BLaER1 treated with 17β-estradiol and CSF1 and Interleukin-3, amounts not matched to agents 10 nM and 100 nM (cell line): Measurements from ENCODE around the gene ITIH5.

Experiments
- H3K27ac ChIP-seq, 11 experiments: shearing (Covaris generic); formaldehyde crosslinking; 2 replicates each; pipeline ENCODE4 v1.8.1; 2022
- H3K27me3 ChIP-seq, 11 experiments: shearing (Covaris generic); formaldehyde crosslinking; 2 replicates each; pipeline ENCODE4 v1.8.1; 2022
- H3K36me3 ChIP-seq, 11 experiments: shearing (Covaris generic); formaldehyde crosslinking; 2 replicates each; pipeline ENCODE4 v1.8.1; 2022
- H3K4me1 ChIP-seq, 10 experiments: shearing (Covaris generic); formaldehyde crosslinking; 2 replicates each; pipeline ENCODE4 v1.8.1; 2022
- H3K4me2 ChIP-seq, 11 experiments: shearing (Covaris generic); formaldehyde crosslinking; 2 replicates each; pipeline ENCODE4 v1.8.1; 2022
- H3K4me3 ChIP-seq, 10 experiments: shearing (Covaris generic); formaldehyde crosslinking; 2 replicates each; pipeline ENCODE4 v1.8.1; 2022
- H3K9ac ChIP-seq, 11 experiments: shearing (Covaris generic); formaldehyde crosslinking; 2 replicates each; pipeline ENCODE4 v1.8.1; 2022
- H3K9me3 ChIP-seq, 11 experiments: shearing (Covaris generic); formaldehyde crosslinking; replicated peaks in 1 of 11; 2 replicates each; pipeline ENCODE4 v1.8.1; 2022
- H4K20me1 ChIP-seq, 11 experiments: shearing (Covaris generic); formaldehyde crosslinking; 2 replicates each; pipeline ENCODE4 v1.8.1; 2022
- Cebpa-rat ChIP-seq, 11 experiments: shearing (Covaris generic); IDR thresholded peaks; 2 replicates each; pipeline ENCODE4 v1.8.1; 2022

Gene ITIH5

DNA sequence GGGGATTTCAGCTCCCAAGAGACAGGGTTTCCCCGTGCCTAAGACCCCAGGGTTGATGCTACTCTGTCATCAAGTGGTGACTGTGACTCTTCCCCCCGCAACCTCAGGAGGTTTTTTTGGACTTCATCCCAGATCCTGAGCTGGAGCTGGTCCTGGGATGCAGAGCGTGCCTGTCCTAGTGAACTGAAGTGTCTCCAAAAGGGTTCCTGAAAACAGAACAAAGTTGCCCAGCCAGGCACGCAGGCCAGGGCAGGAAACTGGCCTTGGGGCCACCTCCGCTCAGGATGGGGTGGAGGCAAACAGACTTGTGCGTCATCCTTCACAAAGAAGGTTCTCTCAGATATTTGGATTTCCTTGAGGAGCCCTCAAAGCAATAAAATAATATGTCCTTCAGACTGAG is 118.9 kb downstream of the ITIH5 start:
- no peak overlapping the region for H3K4me2 ChIP-seq
- H3K27ac ChIP-seq: no peak overlapping the region
- H3K4me3 ChIP-seq: no peak overlapping the region
- H3K36me3 ChIP-seq: no peaks in the 10 kb centered on the region
- H4K20me1 ChIP-seq: no peaks in the 10 kb centered on the region
- no peaks in the 10 kb centered on the region for H3K4me1 ChIP-seq
- TF ChIP-seq Cebpa-rat (IDR thresholded peaks at IDR 0.05): no peak
- H3K9me3 ChIP-seq: no peaks in the 10 kb centered on the region
- no peaks in the 10 kb centered on the region for H3K27me3 ChIP-seq
- H3K9ac ChIP-seq: no peak overlapping the region

DNA sequence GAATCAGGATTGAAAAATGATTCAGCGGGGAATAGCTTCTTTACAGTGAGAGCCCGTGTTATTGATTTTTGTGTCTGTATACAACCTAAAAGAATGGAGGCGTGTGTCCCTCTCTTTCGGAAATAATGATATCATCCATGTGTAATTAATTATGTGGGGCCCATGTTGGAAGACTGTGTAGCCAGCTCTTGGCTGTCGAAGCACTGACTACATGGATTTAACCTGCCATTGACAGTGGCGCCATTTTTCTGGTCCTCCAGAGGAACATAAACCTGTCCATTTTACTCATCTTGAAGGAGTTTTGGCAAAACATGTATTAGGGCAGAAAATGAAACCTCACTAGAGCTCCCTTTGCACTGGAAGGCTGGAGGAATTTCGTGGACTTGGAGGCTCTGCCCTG is 119.6 kb downstream of the ITIH5 start:
- Histone ChIP-seq H3K4me2 (no peak overlapping the region), H3K4me3 (no peak overlapping the region), H3K36me3 (no peaks in the 10 kb centered on the region), H3K27ac (no peak overlapping the region), H3K9ac (no peak overlapping the region), H3K4me1 (no peaks in the 10 kb centered on the region), H4K20me1 (no peaks in the 10 kb centered on the region), H3K9me3 (no peaks in the 10 kb centered on the region), H3K27me3 (no peaks in the 10 kb centered on the region)
- TF ChIP-seq Cebpa-rat (IDR thresholded peaks at IDR 0.05): no peak

DNA sequence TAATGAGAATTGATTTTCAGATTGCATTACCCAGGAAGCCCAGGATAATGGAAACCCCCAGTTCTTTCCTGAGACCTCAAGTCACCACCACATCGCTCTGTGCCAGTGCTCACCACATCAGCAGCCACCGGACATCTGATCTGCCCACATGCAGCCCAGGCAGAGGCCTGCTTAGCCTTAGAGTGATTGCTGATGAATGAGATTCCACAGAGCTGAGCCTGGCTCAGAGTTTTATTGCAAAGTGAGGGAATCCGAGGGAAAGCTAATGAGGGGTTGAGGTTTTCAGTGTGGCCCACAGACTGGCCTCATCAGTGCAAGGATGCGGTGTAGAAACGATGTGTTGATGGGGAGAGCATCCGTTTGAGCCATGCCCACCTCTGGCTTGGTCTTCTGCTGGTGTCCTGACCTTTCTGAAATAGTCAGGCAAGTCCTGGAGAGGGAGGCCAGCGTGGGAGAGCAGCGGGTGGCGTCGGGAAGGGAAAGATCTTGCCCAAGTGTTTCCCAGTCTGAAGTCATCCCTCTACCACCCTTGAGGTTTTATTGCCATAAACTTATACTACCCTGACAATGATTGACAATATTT is 120.3 kb downstream of the ITIH5 start:
- Histone ChIP-seq H3K9ac (no peak overlapping the region), H4K20me1 (no peaks in the 10 kb centered on the region), H3K4me3 (no peak overlapping the region), H3K27ac (no peak overlapping the region), H3K4me2 (no peak overlapping the region), H3K9me3 (no peaks in the 10 kb centered on the region), H3K27me3 (no peaks in the 10 kb centered on the region), H3K4me1 (no peaks in the 10 kb centered on the region), H3K36me3 (no peaks in the 10 kb centered on the region)
- TF ChIP-seq Cebpa-rat (IDR thresholded peaks at IDR 0.05): no peak

DNA sequence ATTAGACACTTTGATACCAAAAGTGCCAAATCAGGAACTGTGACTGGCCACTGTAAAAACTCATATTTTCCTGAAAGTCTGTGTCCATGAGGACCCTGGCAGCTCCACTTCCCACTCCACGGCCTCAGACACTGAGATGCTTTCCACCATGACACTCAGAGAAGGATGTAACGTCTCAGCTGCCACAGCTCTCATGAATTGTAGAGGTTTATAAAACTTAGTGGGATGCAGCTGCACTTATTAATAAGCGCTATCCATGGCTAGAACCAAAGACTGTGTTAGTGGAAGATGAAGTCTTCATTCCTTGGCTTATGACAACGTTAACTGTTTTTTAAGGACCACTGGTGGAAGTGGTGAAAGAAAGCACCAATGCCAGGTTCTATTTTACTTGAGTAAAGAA is 121.0 kb downstream of the ITIH5 start:
- Histone ChIP-seq H3K27ac (no peak overlapping the region), H3K36me3 (no peaks in the 10 kb centered on the region), H4K20me1 (no peaks in the 10 kb centered on the region), H3K4me1 (no peaks in the 10 kb centered on the region), H3K9me3 (no peaks in the 10 kb centered on the region), H3K4me3 (no peak overlapping the region), H3K27me3 (no peaks in the 10 kb centered on the region), H3K9ac (no peak overlapping the region), H3K4me2 (no peak overlapping the region)
- TF ChIP-seq Cebpa-rat (IDR thresholded peaks at IDR 0.05): no peak

DNA sequence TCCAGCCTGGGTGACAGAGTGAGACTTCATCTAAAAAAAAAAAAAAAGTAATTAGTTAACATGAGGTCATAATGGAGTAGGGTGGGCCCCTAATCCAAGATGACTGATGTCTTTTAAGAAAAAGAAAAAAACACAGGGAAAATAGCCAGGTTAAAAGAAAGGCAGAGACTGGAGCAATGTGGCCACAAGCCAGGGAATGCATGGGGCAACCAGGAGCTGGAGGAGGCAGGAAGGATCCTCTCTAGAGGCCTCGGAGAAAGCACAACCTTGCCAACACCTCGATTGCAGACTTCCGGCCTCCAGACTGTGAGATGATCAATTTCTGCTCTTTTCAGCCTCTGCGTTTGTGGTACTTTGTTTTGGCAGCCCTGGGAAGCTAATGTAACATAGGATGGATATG is 121.5 kb downstream of the ITIH5 start:
- Histone ChIP-seq H3K36me3 (no peaks in the 10 kb centered on the region), H3K9me3 (no peaks in the 10 kb centered on the region), H3K9ac (no peak overlapping the region), H3K4me1 (no peaks in the 10 kb centered on the region), H3K27ac (no peak overlapping the region), H4K20me1 (no peaks in the 10 kb centered on the region), H3K4me2 (no peak overlapping the region), H3K27me3 (no peaks in the 10 kb centered on the region), H3K4me3 (no peak overlapping the region)
- no peak for TF ChIP-seq Cebpa-rat (IDR thresholded peaks at IDR 0.05)

DNA sequence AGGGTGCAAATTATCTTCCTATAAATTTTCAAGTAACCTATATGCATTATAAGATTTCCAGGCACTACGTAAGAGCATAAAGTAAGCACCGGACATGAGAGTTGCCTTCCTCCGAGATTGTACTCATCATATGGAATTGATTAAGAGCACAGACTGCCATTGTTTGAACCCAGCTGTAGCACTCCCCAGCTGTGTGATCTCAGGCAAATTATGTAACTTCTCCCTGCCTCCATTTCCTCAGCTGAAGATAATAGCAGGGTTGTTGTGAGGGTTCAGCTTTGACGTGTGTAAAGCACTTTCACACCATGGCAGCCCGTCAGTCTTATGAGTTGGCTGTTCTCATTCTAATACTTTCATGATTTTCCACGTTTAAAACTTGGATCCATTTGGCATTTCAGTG is 122.6 kb downstream of the ITIH5 start:
- H3K27me3 ChIP-seq: no peaks in the 10 kb centered on the region
- H3K27ac ChIP-seq: no peak overlapping the region
- peaks cover 0 to 3% (median 0%) of the 10 kb centered on the region in 11 experiments; a peak in 1 of 22 replicates for H3K9me3 ChIP-seq
- H3K36me3 ChIP-seq: no peaks in the 10 kb centered on the region
- H3K4me2 ChIP-seq: no peak overlapping the region
- H4K20me1 ChIP-seq: no peaks in the 10 kb centered on the region
- no peak for TF ChIP-seq Cebpa-rat (IDR thresholded peaks at IDR 0.05)
- H3K9ac ChIP-seq: no peak overlapping the region
- 0 out of 20 replicates have a peak, but pooled peaks cover 0 to 3% (median 0%) of the 10 kb centered on the region in 10 experiments for H3K4me1 ChIP-seq
- H3K4me3 ChIP-seq: no peak overlapping the region

DNA sequence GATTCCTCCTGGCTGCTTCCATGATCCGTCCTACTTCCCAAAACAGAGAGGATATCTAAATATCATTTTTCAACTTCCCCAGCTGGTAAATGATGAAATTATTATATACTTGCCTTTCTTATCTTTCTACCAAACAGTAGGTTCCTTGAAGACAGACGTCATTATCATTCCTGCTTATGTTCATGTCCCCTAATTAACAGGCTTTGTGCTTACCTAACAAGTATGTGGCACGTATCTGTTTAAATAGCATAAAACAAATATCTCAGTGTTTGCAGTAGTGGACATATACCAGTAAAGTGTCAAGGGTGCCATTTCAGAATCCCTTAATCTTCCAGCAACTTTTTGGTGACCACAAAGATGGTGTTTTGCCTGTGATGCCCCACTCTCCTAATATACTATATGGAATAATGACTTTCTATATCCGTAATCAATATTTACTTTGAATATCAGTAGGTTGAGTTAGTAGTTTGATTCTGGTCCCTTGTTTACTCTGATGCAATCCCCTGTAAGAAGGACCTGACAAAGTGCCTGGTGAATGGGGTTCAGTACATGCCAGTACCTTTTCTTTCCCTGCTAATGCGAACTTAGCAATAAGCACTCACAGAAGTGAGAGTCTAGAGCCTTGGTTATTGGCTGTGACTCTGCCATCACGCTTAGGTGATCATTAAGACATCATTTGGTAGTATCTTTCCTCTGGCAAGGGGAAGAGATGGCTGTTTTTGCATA is 124.4 kb downstream of the ITIH5 start:
- no peaks in the 10 kb centered on the region for H3K36me3 ChIP-seq
- H4K20me1 ChIP-seq: no peaks in the 10 kb centered on the region
- no peak for TF ChIP-seq Cebpa-rat (IDR thresholded peaks at IDR 0.05)
- no peak overlapping the region for H3K4me2 ChIP-seq
- no peak overlapping the region for H3K4me3 ChIP-seq
- H3K4me1 ChIP-seq: 0 out of 20 replicates have a peak, but pooled peaks cover 0 to 9% (median 0%) of the 10 kb centered on the region in 10 experiments
- H3K9me3 ChIP-seq: peaks cover 9 to 18% (median 14%) of the 10 kb centered on the region in 11 experiments; a peak in 21 of 22 replicates
- H3K27ac ChIP-seq: no peak overlapping the region
- H3K27me3 ChIP-seq: no peaks in the 10 kb centered on the region
- no peak overlapping the region for H3K9ac ChIP-seq

DNA sequence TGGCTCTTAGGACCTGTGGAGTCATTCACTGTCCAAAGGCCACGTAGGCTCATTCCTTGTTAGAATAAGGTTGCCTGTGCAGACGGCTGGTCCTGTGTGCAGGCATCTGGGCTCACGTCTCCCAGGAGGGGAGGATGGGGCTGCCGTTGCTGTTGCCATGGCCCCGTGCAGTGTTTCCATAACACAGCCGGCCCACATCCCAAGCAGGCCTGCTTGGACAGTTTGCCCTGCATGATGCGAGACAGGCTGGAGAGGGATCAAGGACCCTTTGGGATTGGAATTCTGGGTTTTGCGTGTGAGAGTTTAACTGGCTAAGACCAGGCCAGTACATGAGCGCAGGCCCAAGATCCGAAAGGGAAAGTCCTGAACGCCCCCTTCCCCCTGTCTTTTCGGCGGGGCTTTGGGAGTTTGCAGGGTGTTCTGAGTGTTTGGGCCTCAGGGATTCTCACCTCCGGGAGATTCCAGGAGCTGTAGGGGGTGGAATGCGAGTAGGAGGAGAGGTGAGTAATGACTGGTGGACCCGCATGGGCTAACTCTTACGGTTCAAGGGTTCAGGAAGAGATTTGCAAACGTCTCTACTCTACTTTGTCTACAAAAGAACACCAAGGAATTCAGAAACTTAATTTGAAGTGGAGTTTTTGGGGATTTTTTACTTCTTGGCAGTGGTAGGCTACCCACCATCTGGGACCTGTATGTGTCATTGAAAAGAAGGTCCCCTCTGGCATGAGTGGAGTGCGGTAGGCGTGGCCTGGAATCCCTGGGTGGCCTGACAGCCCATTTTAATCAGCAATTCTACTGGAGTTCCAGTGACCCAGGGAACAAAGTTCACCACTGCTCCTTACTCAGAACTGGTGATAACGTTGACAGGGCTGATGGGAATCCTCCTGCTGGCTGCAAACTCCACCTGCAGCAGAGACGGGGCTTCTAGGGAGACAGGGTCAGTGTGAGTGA is 125.4 kb downstream of the ITIH5 start:
- no peak overlapping the region for H3K9ac ChIP-seq
- H3K27ac ChIP-seq: no peak overlapping the region
- no peak for TF ChIP-seq Cebpa-rat (IDR thresholded peaks at IDR 0.05)
- no peaks in the 10 kb centered on the region for H3K27me3 ChIP-seq
- H3K4me2 ChIP-seq: no peak overlapping the region
- H3K9me3 ChIP-seq: peaks cover 9 to 19% (median 15%) of the 10 kb centered on the region in 11 experiments; a peak in 21 of 22 replicates
- no peaks in the 10 kb centered on the region for H3K36me3 ChIP-seq
- H3K4me3 ChIP-seq: no peak overlapping the region
- 0 out of 20 replicates have a peak, but pooled peaks cover 0 to 9% (median 0%) of the 10 kb centered on the region in 10 experiments for H3K4me1 ChIP-seq
- H4K20me1 ChIP-seq: no peaks in the 10 kb centered on the region

DNA sequence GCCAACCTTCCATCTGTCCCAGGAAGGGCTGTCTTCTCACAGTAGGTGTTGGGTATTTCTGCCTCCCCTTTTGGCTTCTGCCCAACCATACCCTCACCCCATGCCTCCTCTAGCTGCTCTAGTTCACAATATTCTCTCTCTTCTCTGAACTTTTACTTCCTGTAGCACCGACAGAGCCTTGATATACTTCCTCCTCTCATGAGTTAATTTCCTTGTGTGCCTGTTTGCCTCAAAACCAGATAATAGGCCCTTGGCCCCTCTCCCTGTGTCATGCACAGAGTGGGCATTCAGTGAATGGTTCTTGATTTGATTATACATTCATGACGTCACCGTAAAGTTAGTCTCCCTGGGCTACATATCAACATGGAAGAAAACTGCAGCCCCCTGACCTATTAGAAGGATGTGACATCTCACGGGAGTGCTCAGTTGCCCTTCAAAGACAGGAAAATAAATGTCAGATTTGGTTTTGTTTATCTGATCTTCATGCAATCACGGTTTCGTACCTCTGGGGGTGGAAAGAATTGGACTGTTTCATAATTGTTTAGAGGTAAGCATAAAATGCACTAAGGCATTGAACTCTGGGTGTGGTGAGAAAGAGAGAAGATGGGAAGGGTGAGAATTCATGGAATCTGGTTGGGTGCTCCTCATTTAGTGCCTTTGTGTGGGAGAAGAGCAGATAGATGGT is 127.7 kb downstream of the ITIH5 start:
- no peaks in the 10 kb centered on the region for H3K36me3 ChIP-seq
- no peak overlapping the region for H3K9ac ChIP-seq
- H3K4me3 ChIP-seq: no peak overlapping the region
- no peaks in the 10 kb centered on the region for H3K27me3 ChIP-seq
- H3K27ac ChIP-seq: no peak overlapping the region
- H3K9me3 ChIP-seq: peaks cover 9 to 19% (median 15%) of the 10 kb centered on the region in 11 experiments; a peak in 21 of 22 replicates
- peak overlapping the region in 3 of 11 experiments; percentile 6 to 25 (median 8); a peak in 5 of 22 replicates for H3K4me2 ChIP-seq
- peaks cover 0 to 10% (median 0%) of the 10 kb centered on the region in 10 experiments; a peak in 2 of 20 replicates for H3K4me1 ChIP-seq
- TF ChIP-seq Cebpa-rat (IDR thresholded peaks at IDR 0.05): no peak
- no peaks in the 10 kb centered on the region for H4K20me1 ChIP-seq
